Measurements from ENCODE around the gene KCNN4. TPM values are rescaled to one million over a fixed set of nuclear protein-coding genes. Genes with fewer than 3 reads are reported as not detected.

KCNN4 gene
- total and polyA plus RNA-seq, 2 experiments from 2014 or later: 0.86 to 3.2 TPM

DNA sequence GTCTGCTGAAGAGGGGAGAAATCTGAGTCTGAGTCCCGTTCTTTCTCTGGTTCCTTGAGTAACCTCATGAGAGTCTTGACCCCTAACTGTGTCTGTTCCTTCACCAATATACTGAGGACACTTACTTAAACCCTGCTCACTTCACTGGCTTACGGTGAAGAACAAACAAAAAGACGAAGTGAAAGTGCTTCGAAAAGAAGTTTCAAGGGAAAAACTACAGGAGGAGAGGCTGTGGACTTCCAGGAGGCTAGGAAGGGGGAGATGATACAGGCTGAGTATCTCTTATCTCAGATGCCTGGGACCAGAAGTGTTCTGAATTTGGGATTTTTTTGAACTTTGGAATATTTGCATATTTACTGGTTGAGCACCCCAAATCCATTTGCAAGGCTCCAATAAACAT, 32.1 kb downstream of the KCNN4 start:
- peaks cover 65% of the 10 kb centered on the region for H3K36me3 Mint-ChIP-seq (ENCODE audit: low read depth)
- H3K36me3 ChIP-seq (ENCODE audit: insufficient read depth): peaks cover 6% of the 10 kb centered on the region; the same call in 1 of the 2 replicates
- no peaks in the 10 kb centered on the region for H3K9me2 ChIP-seq (ENCODE audit: insufficient read depth)
- DNase-seq (ENCODE audit: low spot score) (no peak), ATAC-seq (no peak)
- H3K9me3 Mint-ChIP-seq: no peaks in the 10 kb centered on the region
- H3K27ac Mint-ChIP-seq: no peak overlapping the region
- H3K27ac ChIP-seq (ENCODE audit: low read depth): no peak overlapping the region
- peaks cover 2% of the 10 kb centered on the region; the same call in 1 of the 2 replicates for H3K4me1 ChIP-seq (ENCODE audit: insufficient read depth)
- H4K20me1 ChIP-seq (replicated peaks; ENCODE audit: insufficient read depth): no peaks in the 10 kb centered on the region; the same call in 1 of the 2 replicates
- TF ChIP-seq, protein P1, sequence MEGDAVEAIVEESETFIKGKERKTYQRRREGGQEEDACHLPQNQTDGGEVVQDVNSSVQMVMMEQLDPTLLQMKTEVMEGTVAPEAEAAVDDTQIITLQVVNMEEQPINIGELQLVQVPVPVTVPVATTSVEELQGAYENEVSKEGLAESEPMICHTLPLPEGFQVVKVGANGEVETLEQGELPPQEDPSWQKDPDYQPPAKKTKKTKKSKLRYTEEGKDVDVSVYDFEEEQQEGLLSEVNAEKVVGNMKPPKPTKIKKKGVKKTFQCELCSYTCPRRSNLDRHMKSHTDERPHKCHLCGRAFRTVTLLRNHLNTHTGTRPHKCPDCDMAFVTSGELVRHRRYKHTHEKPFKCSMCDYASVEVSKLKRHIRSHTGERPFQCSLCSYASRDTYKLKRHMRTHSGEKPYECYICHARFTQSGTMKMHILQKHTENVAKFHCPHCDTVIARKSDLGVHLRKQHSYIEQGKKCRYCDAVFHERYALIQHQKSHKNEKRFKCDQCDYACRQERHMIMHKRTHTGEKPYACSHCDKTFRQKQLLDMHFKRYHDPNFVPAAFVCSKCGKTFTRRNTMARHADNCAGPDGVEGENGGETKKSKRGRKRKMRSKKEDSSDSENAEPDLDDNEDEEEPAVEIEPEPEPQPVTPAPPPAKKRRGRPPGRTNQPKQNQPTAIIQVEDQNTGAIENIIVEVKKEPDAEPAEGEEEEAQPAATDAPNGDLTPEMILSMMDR (conservative IDR thresholded peaks at IDR 0.05; ENCODE audit: low read depth in 2 of 2): no peak
- no peak for TF ChIP-seq ZNF114 (CRISPR knock-in tag; IDR thresholded peaks at IDR 0.05)
- TF ChIP-seq STAT1 (IDR thresholded peaks at IDR 0.05; ENCODE audit: unreplicated experiment): no peak
- no peak for TF ChIP-seq NANOG (IDR thresholded peaks at IDR 0.05; ENCODE audit: borderline replicate concordance)
- TF ChIP-seq POLR2AphosphoS5 (IDR thresholded peaks at IDR 0.05; ENCODE audit: low read depth): no peak
- TF ChIP-seq, protein P2, sequence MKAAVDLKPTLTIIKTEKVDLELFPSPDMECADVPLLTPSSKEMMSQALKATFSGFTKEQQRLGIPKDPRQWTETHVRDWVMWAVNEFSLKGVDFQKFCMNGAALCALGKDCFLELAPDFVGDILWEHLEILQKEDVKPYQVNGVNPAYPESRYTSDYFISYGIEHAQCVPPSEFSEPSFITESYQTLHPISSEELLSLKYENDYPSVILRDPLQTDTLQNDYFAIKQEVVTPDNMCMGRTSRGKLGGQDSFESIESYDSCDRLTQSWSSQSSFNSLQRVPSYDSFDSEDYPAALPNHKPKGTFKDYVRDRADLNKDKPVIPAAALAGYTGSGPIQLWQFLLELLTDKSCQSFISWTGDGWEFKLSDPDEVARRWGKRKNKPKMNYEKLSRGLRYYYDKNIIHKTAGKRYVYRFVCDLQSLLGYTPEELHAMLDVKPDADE (IDR thresholded peaks at IDR 0.05): no peak
- TF ChIP-seq, protein P3, sequence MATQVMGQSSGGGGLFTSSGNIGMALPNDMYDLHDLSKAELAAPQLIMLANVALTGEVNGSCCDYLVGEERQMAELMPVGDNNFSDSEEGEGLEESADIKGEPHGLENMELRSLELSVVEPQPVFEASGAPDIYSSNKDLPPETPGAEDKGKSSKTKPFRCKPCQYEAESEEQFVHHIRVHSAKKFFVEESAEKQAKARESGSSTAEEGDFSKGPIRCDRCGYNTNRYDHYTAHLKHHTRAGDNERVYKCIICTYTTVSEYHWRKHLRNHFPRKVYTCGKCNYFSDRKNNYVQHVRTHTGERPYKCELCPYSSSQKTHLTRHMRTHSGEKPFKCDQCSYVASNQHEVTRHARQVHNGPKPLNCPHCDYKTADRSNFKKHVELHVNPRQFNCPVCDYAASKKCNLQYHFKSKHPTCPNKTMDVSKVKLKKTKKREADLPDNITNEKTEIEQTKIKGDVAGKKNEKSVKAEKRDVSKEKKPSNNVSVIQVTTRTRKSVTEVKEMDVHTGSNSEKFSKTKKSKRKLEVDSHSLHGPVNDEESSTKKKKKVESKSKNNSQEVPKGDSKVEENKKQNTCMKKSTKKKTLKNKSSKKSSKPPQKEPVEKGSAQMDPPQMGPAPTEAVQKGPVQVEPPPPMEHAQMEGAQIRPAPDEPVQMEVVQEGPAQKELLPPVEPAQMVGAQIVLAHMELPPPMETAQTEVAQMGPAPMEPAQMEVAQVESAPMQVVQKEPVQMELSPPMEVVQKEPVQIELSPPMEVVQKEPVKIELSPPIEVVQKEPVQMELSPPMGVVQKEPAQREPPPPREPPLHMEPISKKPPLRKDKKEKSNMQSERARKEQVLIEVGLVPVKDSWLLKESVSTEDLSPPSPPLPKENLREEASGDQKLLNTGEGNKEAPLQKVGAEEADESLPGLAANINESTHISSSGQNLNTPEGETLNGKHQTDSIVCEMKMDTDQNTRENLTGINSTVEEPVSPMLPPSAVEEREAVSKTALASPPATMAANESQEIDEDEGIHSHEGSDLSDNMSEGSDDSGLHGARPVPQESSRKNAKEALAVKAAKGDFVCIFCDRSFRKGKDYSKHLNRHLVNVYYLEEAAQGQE (IDR thresholded peaks at IDR 0.05; ENCODE audit: unreplicated experiment): no peak
- TF ChIP-seq ZNF331 (CRISPR knock-in tag; IDR thresholded peaks at IDR 0.05; ENCODE audit: low read depth): no peak
- no peak for TF ChIP-seq CREB1 (CRISPR knock-in tag; IDR thresholded peaks at IDR 0.05; ENCODE audit: low read depth)
- TF ChIP-seq EZH2phosphoT487 (IDR thresholded peaks at IDR 0.05; ENCODE audit: unreplicated experiment): no peak
- TF ChIP-seq EZH2 (IDR thresholded peaks at IDR 0.05; ENCODE audit: low read depth, unreplicated experiment): no peak
- no peak for TF ChIP-seq JUNB (IDR thresholded peaks at IDR 0.05; ENCODE audit: unreplicated experiment)
- peaks cover 4% of the 10 kb centered on the region; the same call in 2 of the 3 replicates for H3K4me1 Mint-ChIP-seq
- H3F3A ChIP-seq (replicated peaks; ENCODE audit: low read depth): no peaks in the 10 kb centered on the region
- H3K79me2 ChIP-seq (replicated peaks; ENCODE audit: insufficient read depth): peaks cover 16% of the 10 kb centered on the region
- H3K27me3 Mint-ChIP-seq (ENCODE audit: insufficient read depth, low read depth, poor library complexity): peaks cover 10% of the 10 kb centered on the region
- no peak overlapping the region for H3K4me3 Mint-ChIP-seq
- no peak overlapping the region for H3K4me3 ChIP-seq
- H2AFZ ChIP-seq: no peak overlapping the region
- H3K4me2 ChIP-seq: no peak overlapping the region
- no peaks in the 10 kb centered on the region for H3K27me3 ChIP-seq (ENCODE audit: insufficient read depth)
